Spleen (tissue), 11 donors: Measurements from ENCODE around the gene TYMP. TPM values are rescaled to one million over a fixed set of nuclear protein-coding genes. Genes with fewer than 3 reads are reported as not detected.

ENCODE experiments used
- DNase-seq: peaks from one replicate; pipeline ENCODE4 v3.0.0-alpha.2; 2020
- H3K27ac ChIP-seq, 8 donors: fragments of 200-600 bp; sonication (generic) in 7 of 8; 1 replicate in 4 of 8; 2 replicates in 4 of 8; pipeline versions ENCODE4 v1.5.0 to v1.8.0; 2016 to 2021; ENCODE audit warnings: inconsistent platforms in 4 of 8, mild to moderate bottlenecking in 4 of 8, moderate library complexity in 1 of 8
- H3K27me3 ChIP-seq, 7 donors: fragments of 200-600 bp; sonication (generic) in 6 of 7; replicated peaks in 1 of 7; 1 replicate in 4 of 7; 2 replicates in 3 of 7; pipeline versions ENCODE4 v1.5.0 to v1.8.0; 2016 to 2021; ENCODE audit warnings: inconsistent platforms in 3 of 7, mild to moderate bottlenecking in 1 of 7
- H3K36me3 ChIP-seq, 6 donors: fragments of 200-600 bp; sonication (generic) in 5 of 6; 1 replicate in 4 of 6; 2 replicates in 2 of 6; pipeline versions ENCODE4 v1.5.0 to v1.8.0; 2016 to 2021; ENCODE audit warnings: inconsistent platforms in 2 of 6
- H3K4me1 ChIP-seq, 6 donors: fragments of 200-600 bp; sonication (generic) in 5 of 6; 1 replicate in 3 of 6; 2 replicates in 3 of 6; pipeline versions ENCODE4 v1.5.0 to v1.8.0; 2016 to 2021; ENCODE audit warnings: inconsistent platforms in 3 of 6
- H3K4me3 ChIP-seq, 8 donors: fragments of 200-600 bp; sonication (generic) in 7 of 8; 1 replicate in 4 of 8; 2 replicates in 4 of 8; pipeline versions ENCODE4 v1.5.0 to v1.8.0; 2016 to 2021; ENCODE audit warnings: inconsistent platforms in 4 of 8, mild to moderate bottlenecking in 4 of 8, moderate library complexity in 2 of 8
- H3K9me3 ChIP-seq, 8 donors: fragments of 200-600 bp; sonication (generic) in 7 of 8; 1 replicate in 4 of 8; 2 replicates in 4 of 8; pipeline versions ENCODE4 v1.5.0 to v1.8.0; 2016 to 2021; ENCODE audit warnings: inconsistent platforms in 4 of 8
- CTCF ChIP-seq, 11 experiments: fragments of 200-600 bp in 7 of 11; fragments of 450-650 bp in 4 of 11; sonication (generic) in 4 of 11; IDR thresholded peaks in 8 of 11; conservative IDR thresholded peaks in 3 of 11; 1 replicate in 7 of 11; 2 replicates in 4 of 11; pipeline versions ENCODE4 v1.4.0 to v1.8.0; 2016 to 2021; ENCODE audit warnings: antibody characterized with exemption in 11 of 11, inconsistent platforms in 4 of 11, mild to moderate bottlenecking in 1 of 11
- POLR2A ChIP-seq, 3 donors: fragments of 450-650 bp; IDR thresholded peaks; one replicate each; pipeline ENCODE4 v1.5.1; 2017; ENCODE audit warnings: antibody characterized with exemption in 3 of 3, mild to moderate bottlenecking in 1 of 3
- POLR2AphosphoS5 ChIP-seq, 3 donors: sonication (generic); formaldehyde crosslinking; IDR thresholded peaks; one replicate each; pipeline ENCODE4 v1.5.1; 2017; ENCODE audit warnings: antibody characterized with exemption in 3 of 3
- WGBS, 5 donors: extraction: QIAGEN DNeasy Blood & Tissue Kit in 3 of 5; methylation state at CpG; one replicate each; pipeline versions ENCODE4 v1.1.5 to v1.1.7; 2013 to 2018; 5-methylcytosine and 5-hydroxymethylcytosine counted together
- intact Hi-C: fragments of 100-400 bp; cut with DNase I; formaldehyde crosslinking; loops from one replicate; pipeline ENCODE4 v1.15.0; 2023; ENCODE audit warnings: low total_unique reads
- polyA plus RNA-seq, 3 donors: library from polyadenylated mRNA; stranded (reverse); fragments of 200-250 nt; gene quantifications; one replicate each; pipeline ENCODE4 v1.2.1, GENCODE V29; 2013
- total RNA-seq, 7 donors: library from RNA; depleted of rRNA in 3 of 7; stranded (reverse); fragments of >200 nt in 3 of 7; fragmentation: NEBNext Ultra II Directional in 4 of 7; extraction: Animal tissue kit (Norgen Biotek cat#: 25700) in 4 of 7; gene quantifications; one replicate each; pipeline versions ENCODE4 v1.1.0 to v1.2.1, GENCODE V29; 2016 to 2021
- donor health status: healthy with polysubstance abuse.
- donor health status: DM: no; HTN: no; CAD: no; lungs with moderate emphysema.
- donor health status: DM: no; HTN: no; CAD: no.
- donor health status: Bipolar disorder and iron deficiency.
- donor health status: healthy.
- donor health status: DM: no; HTN: no; CAD: no.
- donor health status: DM: yes; HTN: yes; CAD: no.

TYMP gene
- total and polyA plus RNA-seq, 10 donors, result 73.7 to 284 (median 145) TPM

- peak; percentile 79 for DNase-seq
Observed at GRCh38 chr22:50545522-50546325, 15.9 kb upstream of the TYMP start, which contains the start of gene KLHDC7B. Gene KLHDC7B (plus strand): TSS chr22:50545899. CDS start chr22:50546244, 345 bp downstream.

GRCh38 chr22:50544746-50545253 is 15.0 kb upstream of the TYMP start:
- peak overlapping the region in 2 of 8 donors; percentile 19 to 60 for H3K4me3 ChIP-seq
- H3K27me3 ChIP-seq, result peaks cover 0 to 34% (median 14%) of the 10 kb centered on the region in 7 donors

More at GRCh38 chr22:50545522-50546325, 15.9 kb upstream of the TYMP start, which contains the start of gene KLHDC7B:
- Histone ChIP-seq H3K9me3 (no peaks in the 10 kb centered on the region), H3K36me3 (no peaks in the 10 kb centered on the region), H3K4me3 (no peak within 1 kb of the TSS), H3K27me3 (peaks cover 0 to 34% (median 14%) of the 10 kb centered on the region in 7 donors), H3K27ac (peak within 1 kb of the TSS; percentile 59 to 100 (median 98)), H3K4me1 (peaks cover 25 to 98% (median 60%) of the 10 kb centered on the region in 6 donors)
- intact Hi-C loops, result no loop called here
- TF ChIP-seq CTCF (IDR thresholded peaks at IDR 0.05 in 8 of 11, conservative IDR thresholded peaks at IDR 0.05 in 3 of 11) (no peak), POLR2AphosphoS5 (IDR thresholded peaks at IDR 0.05) (no peak), POLR2A (IDR thresholded peaks at IDR 0.05) (no peak)
- 61 to 74% (median 65%) methylated on average over 8 to 10 of the region's 10 CpGs for WGBS, 5 donors

GRCh38 chr22:50544078-50544745 is 14.4 kb upstream of the TYMP start:
- TF ChIP-seq CTCF (IDR thresholded peaks at IDR 0.05 in 8 of 11, conservative IDR thresholded peaks at IDR 0.05 in 3 of 11), result peak; percentile 35 to 84 (median 68)
- TF ChIP-seq POLR2A (IDR thresholded peaks at IDR 0.05), result no peak
- peak; percentile 75 to 88 (median 77) for TF ChIP-seq POLR2AphosphoS5 (IDR thresholded peaks at IDR 0.05)
- DNase-seq, result peak; percentile 97
- Histone ChIP-seq H3K27me3 (peaks cover 0 to 30% (median 14%) of the 10 kb centered on the region in 7 donors), H3K4me1 (peaks cover 27 to 99% (median 64%) of the 10 kb centered on the region in 6 donors), H3K9me3 (no peaks in the 10 kb centered on the region), H3K36me3 (no peaks in the 10 kb centered on the region), H3K4me3 (peak overlapping the region in 6 of 8 donors; percentile 5 to 60 (median 20)), H3K27ac (peak overlapping the region; percentile 59 to 100 (median 98))
- intact Hi-C loops, result no loop called here
- WGBS, 5 donors, result 3 to 10% (median 5%) methylated on average over 25 to 52 of the region's 52 CpGs

More at GRCh38 chr22:50544746-50545253, 15.0 kb upstream of the TYMP start:
- TF ChIP-seq POLR2A (IDR thresholded peaks at IDR 0.05) (no peak), CTCF (IDR thresholded peaks at IDR 0.05 in 8 of 11, conservative IDR thresholded peaks at IDR 0.05 in 3 of 11) (no peak), POLR2AphosphoS5 (IDR thresholded peaks at IDR 0.05) (no peak)
- WGBS, 5 donors, result 49 to 72% (median 50%) methylated on average over 5 of the region's 5 CpGs
- no peaks in the 10 kb centered on the region for H3K9me3 ChIP-seq
- H3K36me3 ChIP-seq, result no peaks in the 10 kb centered on the region
- intact Hi-C loops, result no loop called here
- peak; percentile 82 for DNase-seq
- peak overlapping the region; percentile 59 to 100 (median 98) for H3K27ac ChIP-seq
- peaks cover 30 to 99% (median 66%) of the 10 kb centered on the region in 6 donors for H3K4me1 ChIP-seq
